ENCODE results near the gene PSMA8.
A peak's percentile ranks its signal among the peaks of the same experiment; 100 is the strongest.

GRCh38 chr18:26159353-26159752 lies 25.7 kb downstream of the PSMA8 start:
- TF ChIP-seq CTCF (IDR thresholded peaks at IDR 0.05) (0 out of 3 replicates have a peak, but pooled peaks have one; percentile 17), PBX3 (IDR thresholded peaks at IDR 0.05) (no peak), EP300 (IDR thresholded peaks at IDR 0.05) (no peak)

Data from A549 (cell line).